Karpas-422 (cell line): ENCODE data around the gene ACE. TPM values are rescaled to one million over a fixed set of nuclear protein-coding genes. Genes with fewer than 3 reads are reported as not detected.

Experiments
- DNase-seq: peaks from one replicate; pipeline ENCODE4 v3.0.0-alpha.2; 2015
- H2AFZ ChIP-seq: fragments of 200-600 bp; sonication (generic); 2 replicates; pipeline ENCODE4 v1.6.1; 2014; ENCODE audit warnings: antibody characterized with exemption, low read length, mixed read lengths
- H3K27ac ChIP-seq: fragments of 200-600 bp; sonication (generic); 2 replicates; pipeline ENCODE4 v1.5.1; 2014; ENCODE audit warnings: mild to moderate bottlenecking, low read length, moderate library complexity
- H3K27me3 ChIP-seq: fragments of 200-600 bp; sonication (generic); 2 replicates; pipeline ENCODE4 v1.6.1; 2014; ENCODE audit warnings: low read length, mixed read lengths
- H3K36me3 ChIP-seq: fragments of 200-600 bp; sonication (generic); 2 replicates; pipeline ENCODE4 v1.6.1; 2014; ENCODE audit warnings: low read length, mixed read lengths; ENCODE audit not compliant: insufficient read depth
- H3K4me1 ChIP-seq: fragments of 200-600 bp; sonication (generic); 2 replicates; pipeline ENCODE4 v1.6.1; 2014; ENCODE audit warnings: mild to moderate bottlenecking, low read length, mixed read lengths
- H3K4me2 ChIP-seq: fragments of 200-600 bp; sonication (generic); 2 replicates; pipeline ENCODE4 v1.6.1; 2014; ENCODE audit warnings: low read length, low read depth, mild to moderate bottlenecking; ENCODE audit not compliant: poor library complexity, severe bottlenecking
- H3K4me3 ChIP-seq: fragments of 200-600 bp; sonication (generic); 2 replicates; pipeline ENCODE4 v1.5.1; 2014; ENCODE audit warnings: mild to moderate bottlenecking, antibody characterized with exemption, low read length, mixed read lengths
- H3K79me2 ChIP-seq: fragments of 200-600 bp; sonication (generic); 2 replicates; pipeline ENCODE4 v1.6.1; 2014; ENCODE audit warnings: mild to moderate bottlenecking, low read length, mixed read lengths
- H3K9ac ChIP-seq: fragments of 200-600 bp; sonication (generic); 2 replicates; pipeline ENCODE4 v1.6.0; 2014; ENCODE audit warnings: low read length
- H3K9me2 ChIP-seq: fragments of 200-600 bp; sonication (generic), shearing (Covaris generic); replicated peaks from 2 replicates; pipeline ENCODE4 v1.6.0; 2014; ENCODE audit warnings: mild to moderate bottlenecking, low read length, moderate library complexity; ENCODE audit not compliant: insufficient read depth
- H3K9me3 ChIP-seq: fragments of 300-700, 200-600 bp; sonication (generic); 2 replicates; pipeline ENCODE4 v1.6.1; 2014; ENCODE audit warnings: low read length, mixed read lengths
- H4K20me1 ChIP-seq: fragments of 200-600 bp; sonication (generic); 2 replicates; pipeline ENCODE4 v1.6.1; 2014; ENCODE audit warnings: mild to moderate bottlenecking, antibody characterized with exemption, low read length, low read depth; ENCODE audit not compliant: insufficient read depth
- total RNA-seq: library from RNA; depleted of rRNA; stranded (reverse); fragments of >200 nt; shearing (Covaris generic); gene quantifications from 2 replicates; pipeline ENCODE4 v1.2.3, GENCODE V29; 2014; ENCODE audit warnings: low replicate concordance

Gene ACE
- total RNA-seq, 1 experiment from 2014 or later: 6.7 TPM

DNA sequence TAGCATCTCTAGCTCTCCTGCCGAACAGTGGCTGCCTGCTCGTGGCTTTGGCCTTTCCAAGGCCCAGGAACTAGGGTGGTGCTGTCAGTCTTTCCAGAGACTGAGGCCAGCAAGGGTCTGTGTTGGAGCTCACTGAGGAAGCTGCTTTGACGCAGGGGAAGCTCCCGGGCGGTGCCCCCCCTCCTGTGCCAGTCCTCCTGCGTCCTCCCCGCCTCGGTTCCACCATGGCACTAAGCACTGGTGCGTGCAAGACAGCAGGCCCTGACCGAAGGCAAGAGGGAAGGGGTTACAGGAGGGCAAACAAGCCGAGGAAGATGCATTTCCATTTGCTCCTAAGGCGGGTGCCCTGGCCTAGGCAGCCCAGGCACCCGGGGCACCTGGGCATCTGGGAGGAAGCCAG is 35.2 kb upstream of the ACE start:
- peaks cover 19% of the 10 kb centered on the region for H3K4me1 ChIP-seq
- H3K9ac ChIP-seq: no peak overlapping the region

DNA sequence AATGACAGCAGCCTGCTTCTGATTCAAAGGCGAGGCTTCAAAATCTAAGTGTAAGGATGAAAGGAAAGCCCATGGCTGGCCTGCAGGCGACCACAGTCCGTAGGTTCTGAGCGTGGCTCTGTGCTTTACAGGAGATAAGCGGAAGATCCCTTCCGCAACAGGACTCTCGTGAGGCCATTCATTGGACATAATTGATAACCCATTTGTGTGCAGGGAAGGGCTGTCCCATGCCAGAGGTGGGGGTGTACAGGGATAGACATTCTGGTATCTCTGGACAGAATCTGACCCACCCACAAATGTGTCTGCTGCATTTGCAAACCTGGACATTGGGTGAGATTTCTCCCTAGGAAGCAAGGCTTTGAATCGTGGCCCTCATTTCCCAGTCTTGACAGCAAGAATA is 34.8 kb upstream of the ACE start:
- Histone ChIP-seq H3K9me3 (no peaks in the 10 kb centered on the region), H3K79me2 (no peaks in the 10 kb centered on the region), H3K27ac (no peak overlapping the region), H3K36me3 (no peaks in the 10 kb centered on the region), H3K27me3 (no peaks in the 10 kb centered on the region), H3K4me1 (peaks cover 19% of the 10 kb centered on the region), H2AFZ (no peak overlapping the region), H3K4me2 (no peak overlapping the region), H3K9ac (no peak overlapping the region), H3K9me2 (no peaks in the 10 kb centered on the region), H3K4me3 (no peak overlapping the region), H4K20me1 (no peaks in the 10 kb centered on the region)
- no peak for DNase-seq

More for the DNA sequence above, 35.2 kb upstream of the ACE start:
- no peaks in the 10 kb centered on the region for H3K9me3 ChIP-seq
- no peak overlapping the region for H3K4me3 ChIP-seq
- no peak overlapping the region for H2AFZ ChIP-seq
- no peaks in the 10 kb centered on the region for H3K27me3 ChIP-seq
- DNase-seq: no peak
- H3K27ac ChIP-seq: no peak overlapping the region
- no peaks in the 10 kb centered on the region for H4K20me1 ChIP-seq
- no peak overlapping the region for H3K4me2 ChIP-seq
- no peaks in the 10 kb centered on the region for H3K36me3 ChIP-seq
- H3K79me2 ChIP-seq: no peaks in the 10 kb centered on the region
- H3K9me2 ChIP-seq: no peaks in the 10 kb centered on the region

GRCh38 chr17:63442549-63443035 is 34.3 kb upstream of the ACE start:
- Histone ChIP-seq H4K20me1 (no peaks in the 10 kb centered on the region), H3K79me2 (no peaks in the 10 kb centered on the region), H3K27ac (no peak overlapping the region), H3K27me3 (no peaks in the 10 kb centered on the region), H2AFZ (no peak overlapping the region), H3K9me2 (no peaks in the 10 kb centered on the region), H3K4me1 (peaks cover 20% of the 10 kb centered on the region), H3K9me3 (no peaks in the 10 kb centered on the region), H3K4me3 (no peak overlapping the region), H3K4me2 (no peak overlapping the region), H3K36me3 (no peaks in the 10 kb centered on the region), H3K9ac (no peak overlapping the region)
- peak; percentile 80 for DNase-seq

- Histone ChIP-seq H3K79me2 (no peaks in the 10 kb centered on the region), H3K27ac (no peak overlapping the region), H3K36me3 (no peaks in the 10 kb centered on the region), H3K9me3 (no peaks in the 10 kb centered on the region), H3K4me1 (peaks cover 20% of the 10 kb centered on the region), H3K9ac (no peak overlapping the region), H3K4me3 (no peak overlapping the region), H3K27me3 (no peaks in the 10 kb centered on the region), H3K4me2 (no peak overlapping the region), H3K9me2 (no peaks in the 10 kb centered on the region), H2AFZ (no peak overlapping the region), H4K20me1 (no peaks in the 10 kb centered on the region)
- no peak for DNase-seq
Observed at GRCh38 chr17:63443053-63443452, 33.8 kb upstream of the ACE start.

DNA sequence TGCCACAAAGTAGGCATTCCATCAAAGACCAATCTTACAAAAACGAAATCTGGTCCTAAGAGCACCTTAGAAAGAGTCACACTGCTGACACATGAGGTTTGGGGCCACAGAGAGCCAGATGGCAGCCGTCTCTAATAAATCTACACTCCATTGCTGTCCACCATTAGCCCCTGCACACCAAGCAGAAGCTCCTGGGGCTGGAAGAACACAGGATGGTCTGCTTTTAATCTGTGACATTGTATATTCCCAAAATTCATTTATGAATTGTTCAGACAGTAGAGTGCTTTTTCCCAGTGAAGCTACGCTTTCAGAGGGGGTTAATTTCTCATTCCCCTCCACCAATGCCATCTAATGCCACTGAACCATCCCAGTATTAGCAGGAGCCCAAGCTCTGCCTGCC is 32.4 kb upstream of the ACE start:
- Histone ChIP-seq H3K4me2 (no peak overlapping the region), H3K9me2 (no peaks in the 10 kb centered on the region), H3K27me3 (no peaks in the 10 kb centered on the region), H3K9ac (no peak overlapping the region), H3K4me3 (no peak overlapping the region), H4K20me1 (no peaks in the 10 kb centered on the region), H3K9me3 (no peaks in the 10 kb centered on the region), H3K36me3 (no peaks in the 10 kb centered on the region), H2AFZ (no peak overlapping the region), H3K79me2 (no peaks in the 10 kb centered on the region), H3K27ac (no peak overlapping the region), H3K4me1 (peaks cover 20% of the 10 kb centered on the region)
- DNase-seq: no peak

DNA sequence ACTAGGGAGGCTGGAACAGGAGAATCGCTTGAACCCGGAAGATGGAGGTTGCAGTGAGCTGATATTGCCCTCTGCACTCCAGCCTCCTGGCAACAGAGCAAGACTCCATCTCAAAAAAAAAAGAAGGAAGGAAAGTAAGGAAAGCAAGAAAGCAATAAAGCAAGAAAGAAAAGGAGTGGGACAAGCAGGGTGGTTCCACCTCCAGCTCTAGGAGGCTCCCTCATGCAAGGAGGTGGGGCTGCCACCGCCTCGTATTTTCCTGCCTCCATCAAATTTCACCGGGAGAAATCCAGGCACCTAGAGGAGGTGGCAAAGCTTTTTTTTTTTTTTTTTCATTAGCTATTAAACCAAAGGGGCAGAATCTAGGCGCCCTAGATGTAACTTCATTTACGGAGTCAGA is 31.8 kb upstream of the ACE start:
- Histone ChIP-seq H3K27ac (no peak overlapping the region), H3K36me3 (no peaks in the 10 kb centered on the region), H4K20me1 (no peaks in the 10 kb centered on the region), H3K4me1 (peaks cover 20% of the 10 kb centered on the region), H3K4me3 (no peak overlapping the region), H3K9ac (no peak overlapping the region), H2AFZ (no peak overlapping the region), H3K27me3 (no peaks in the 10 kb centered on the region), H3K9me3 (no peaks in the 10 kb centered on the region), H3K9me2 (no peaks in the 10 kb centered on the region), H3K4me2 (peak overlapping the region; percentile 82), H3K79me2 (no peaks in the 10 kb centered on the region)
- DNase-seq: no peak

DNA sequence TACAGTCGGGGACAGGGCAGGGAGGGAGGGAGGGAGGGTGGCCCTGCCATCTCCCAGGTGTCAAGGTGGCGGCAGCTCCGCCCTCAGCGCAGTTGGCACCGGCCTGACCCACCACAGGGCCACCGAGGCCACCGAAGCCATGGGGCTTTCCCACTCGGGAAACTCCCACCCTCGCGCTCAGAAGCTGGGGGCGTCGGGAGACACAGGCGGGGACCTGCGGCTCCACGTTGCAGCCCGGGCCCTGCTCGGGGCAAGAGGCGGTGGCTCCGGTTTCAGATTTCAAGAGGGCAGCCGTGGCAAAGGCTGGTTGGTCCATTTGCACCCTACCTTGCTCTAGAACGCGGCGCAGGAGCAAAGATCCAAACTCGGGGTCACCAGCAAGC is 31.3 kb upstream of the ACE start:
- Histone ChIP-seq H4K20me1 (no peaks in the 10 kb centered on the region), H3K27ac (no peak overlapping the region), H3K36me3 (no peaks in the 10 kb centered on the region), H2AFZ (peak overlapping the region; percentile 94; the same call in 1 of the 2 replicates), H3K9me2 (no peaks in the 10 kb centered on the region), H3K4me1 (peaks cover 24% of the 10 kb centered on the region), H3K27me3 (no peaks in the 10 kb centered on the region), H3K79me2 (no peaks in the 10 kb centered on the region), H3K4me2 (peak overlapping the region; percentile 82), H3K4me3 (peak overlapping the region; percentile 70), H3K9me3 (no peaks in the 10 kb centered on the region), H3K9ac (peak overlapping the region; percentile 60)
- peak; percentile 72 for DNase-seq

DNA sequence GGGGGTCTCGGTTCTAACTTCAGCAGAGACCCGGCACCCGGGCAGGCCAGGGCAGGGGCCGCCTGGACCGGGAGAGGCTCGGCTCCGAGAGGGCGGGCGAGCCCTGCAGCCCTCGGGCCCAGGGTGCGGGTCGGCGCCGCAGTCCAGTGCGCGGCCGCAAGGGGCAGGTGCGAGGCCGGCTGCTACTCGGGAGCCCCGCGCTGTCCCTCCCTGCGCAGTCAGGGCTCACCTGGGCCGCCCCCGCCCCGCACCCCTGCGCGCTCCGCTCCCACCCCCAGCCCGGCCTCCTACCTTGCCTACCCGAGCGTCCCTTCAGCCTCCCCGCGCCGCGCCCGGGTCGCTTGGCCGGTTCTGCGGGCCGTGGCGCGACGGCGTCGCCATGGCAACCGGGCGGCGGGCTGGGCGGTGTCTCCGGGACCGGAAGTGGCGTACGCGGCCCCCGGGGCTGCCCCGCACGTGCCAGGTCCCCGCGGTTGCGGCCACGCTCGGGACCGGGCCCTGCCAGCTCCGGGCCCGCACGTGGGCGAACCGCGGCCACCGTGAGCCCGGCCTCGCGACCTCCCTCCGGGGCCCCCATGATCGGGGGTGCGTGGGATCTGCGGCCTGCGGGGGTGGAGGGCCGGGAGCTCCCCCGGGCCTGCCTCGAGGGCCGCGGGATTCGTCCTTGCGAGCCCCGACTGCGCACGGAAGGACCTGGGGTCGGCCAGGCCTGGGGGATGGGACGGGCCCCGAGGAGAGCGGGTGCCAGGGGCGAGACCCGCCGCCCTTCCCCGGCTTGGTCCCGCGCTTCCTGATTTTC is 30.7 kb upstream of the ACE start, which contains the start of gene CYB561:
CYB561 (minus strand) TSS at position 353 of the 799 bp plus-strand sequence. CDS start 8,759 bp downstream, outside the sequence.
- DNase-seq: peak; percentile 86
- no peaks in the 10 kb centered on the region for H3K27me3 ChIP-seq
- no peaks in the 10 kb centered on the region for H3K9me2 ChIP-seq
- H3K27ac ChIP-seq: no peak within 1 kb of the TSS
- no peaks in the 10 kb centered on the region for H4K20me1 ChIP-seq
- peaks cover 24% of the 10 kb centered on the region for H3K4me1 ChIP-seq
- H3K4me2 ChIP-seq: peak within 1 kb of the TSS; percentile 82
- peak within 1 kb of the TSS; percentile 60 for H3K9ac ChIP-seq
- peak within 1 kb of the TSS; percentile 70 for H3K4me3 ChIP-seq
- peak within 1 kb of the TSS; percentile 94 for H2AFZ ChIP-seq
- H3K9me3 ChIP-seq: no peaks in the 10 kb centered on the region
- no peaks in the 10 kb centered on the region for H3K79me2 ChIP-seq
- no peaks in the 10 kb centered on the region for H3K36me3 ChIP-seq
